Lower leg skin (tissue), 4 donors: ENCODE measurements around the gene LRRC36. TPM values are rescaled to one million over a fixed set of nuclear protein-coding genes. Genes with fewer than 3 reads are reported as not detected.
A peak's percentile ranks its signal among the peaks of the same experiment; 100 is the strongest.
"Not testable (repeated sequence)": the region's sequence is repeated elsewhere in the genome, so short reads cannot be mapped to it uniquely, and the experiment has no call there.

ENCODE experiments used
- DNase-seq, 2 donors: peaks; one replicate each; pipeline ENCODE4 v3.0.0-alpha.2; 2019; ENCODE audit warnings: low spot score in 2 of 2
- H3K4me3 ChIP-seq: fragments of 200-600 bp; sonication (generic); 2 replicates; pipeline ENCODE4 v1.5.1; 2017; ENCODE audit warnings: mild to moderate bottlenecking, low read depth; ENCODE audit not compliant: poor library complexity, severe bottlenecking
- CTCF ChIP-seq, 3 donors: fragments of 450-650 bp; IDR thresholded peaks; one replicate each; pipeline ENCODE4 v1.5.1; 2016; ENCODE audit warnings: antibody characterized with exemption in 3 of 3, mild to moderate bottlenecking in 3 of 3, moderate library complexity in 2 of 3
- POLR2A ChIP-seq, 2 donors: fragments of 450-650 bp; IDR thresholded peaks; one replicate each; pipeline ENCODE4 v1.6.1; 2016 to 2017; ENCODE audit warnings: antibody characterized with exemption in 2 of 2, mild to moderate bottlenecking in 1 of 2, moderate library complexity in 1 of 2
- WGBS, 2 donors: methylation state at CpG; one replicate each; pipeline ENCODE4 v1.1.5; 2018; 5-methylcytosine and 5-hydroxymethylcytosine counted together
- intact Hi-C: fragments of 100-400 bp; cut with DNase I; formaldehyde crosslinking; loops from one replicate; pipeline ENCODE4 v1.15.0; 2023; ENCODE audit warnings: low total_unique reads
- total RNA-seq, 4 donors: library from RNA; depleted of rRNA; stranded (reverse); fragments of >200 nt; gene quantifications; one replicate each; pipeline ENCODE4 v1.1.0, GENCODE V29; 2016

The LRRC36 gene
- total RNA-seq, 4 donors from 2014 or later: 0.26 to 0.64 TPM; not detected in 2

GRCh38 chr16:67411339-67411738, 84.7 kb downstream of the LRRC36 start:
- TF ChIP-seq POLR2A (IDR thresholded peaks at IDR 0.05): no peak
- no peak for TF ChIP-seq CTCF (IDR thresholded peaks at IDR 0.05)
- 90 to 91% methylated on average over 3 of the region's 3 CpGs for WGBS, 2 donors
- H3K4me3 ChIP-seq: no peak overlapping the region
- DNase-seq: no peak
- intact Hi-C loops: no loop called here

- intact Hi-C loops: no loop called here
- H3K4me3 ChIP-seq: no peak overlapping the region
- DNase-seq: no peak
- 52 to 56% methylated on average over 2 of the region's 2 CpGs for WGBS, 2 donors
- TF ChIP-seq POLR2A (IDR thresholded peaks at IDR 0.05) (no peak), CTCF (IDR thresholded peaks at IDR 0.05) (no peak)
Observed at GRCh38 chr16:67412294-67412693, 85.7 kb downstream of the LRRC36 start.

GRCh38 chr16:67413978-67414911, 87.6 kb downstream of the LRRC36 start:
- 43 to 47% methylated on average over 6 of the region's 6 CpGs for WGBS, 2 donors
- DNase-seq: no peak
- TF ChIP-seq POLR2A (IDR thresholded peaks at IDR 0.05) (no peak), CTCF (IDR thresholded peaks at IDR 0.05) (no peak)
- intact Hi-C loops: no loop called here
- H3K4me3 ChIP-seq: no peak overlapping the region

GRCh38 chr16:67415421-67415820, 88.8 kb downstream of the LRRC36 start:
- intact Hi-C loops: not testable (repeated sequence)

GRCh38 chr16:67415872-67416793, 89.5 kb downstream of the LRRC36 start, which contains the start of gene ZDHHC1:
Gene ZDHHC1, minus strand, starts transcription at chr16:67416477. Its CDS starts 8,702 bp downstream, at chr16:67407775.
- no peak for TF ChIP-seq CTCF (IDR thresholded peaks at IDR 0.05)
- no peak for TF ChIP-seq POLR2A (IDR thresholded peaks at IDR 0.05)
- 2% methylated on average over 38 to 52 of the region's 73 CpGs for WGBS, 2 donors
- DNase-seq: no peak
- H3K4me3 ChIP-seq: peak within 1 kb of the TSS; percentile 57
- intact Hi-C loops: no loop called here

More at GRCh38 chr16:67415421-67415820, 88.8 kb downstream of the LRRC36 start:
- H3K4me3 ChIP-seq, DNase-seq: not testable (repeated sequence)
- 74 to 79% methylated on average over 19 of the region's 19 CpGs for WGBS, 2 donors
